ENCODE measurements around the gene RPN1. TPM values are rescaled to one million over a fixed set of nuclear protein-coding genes. Genes with fewer than 3 reads are reported as not detected.

RPN1 gene
- total RNA-seq, result 491 and 661 TPM in 2 replicates

GRCh38 chr3:128650096-128651050 lies at the start of gene RPN1:
Gene RPN1, minus strand, starts transcription at chr3:128650818. Its CDS starts 18 bp downstream, at chr3:128650800.
- DNase-seq (ENCODE audit: low read depth), result peak; percentile 96
- peak within 1 kb of the TSS; percentile 100 for H3K4me3 ChIP-seq (ENCODE audit: low read depth, low read length)
- TF ChIP-seq, protein P1, sequence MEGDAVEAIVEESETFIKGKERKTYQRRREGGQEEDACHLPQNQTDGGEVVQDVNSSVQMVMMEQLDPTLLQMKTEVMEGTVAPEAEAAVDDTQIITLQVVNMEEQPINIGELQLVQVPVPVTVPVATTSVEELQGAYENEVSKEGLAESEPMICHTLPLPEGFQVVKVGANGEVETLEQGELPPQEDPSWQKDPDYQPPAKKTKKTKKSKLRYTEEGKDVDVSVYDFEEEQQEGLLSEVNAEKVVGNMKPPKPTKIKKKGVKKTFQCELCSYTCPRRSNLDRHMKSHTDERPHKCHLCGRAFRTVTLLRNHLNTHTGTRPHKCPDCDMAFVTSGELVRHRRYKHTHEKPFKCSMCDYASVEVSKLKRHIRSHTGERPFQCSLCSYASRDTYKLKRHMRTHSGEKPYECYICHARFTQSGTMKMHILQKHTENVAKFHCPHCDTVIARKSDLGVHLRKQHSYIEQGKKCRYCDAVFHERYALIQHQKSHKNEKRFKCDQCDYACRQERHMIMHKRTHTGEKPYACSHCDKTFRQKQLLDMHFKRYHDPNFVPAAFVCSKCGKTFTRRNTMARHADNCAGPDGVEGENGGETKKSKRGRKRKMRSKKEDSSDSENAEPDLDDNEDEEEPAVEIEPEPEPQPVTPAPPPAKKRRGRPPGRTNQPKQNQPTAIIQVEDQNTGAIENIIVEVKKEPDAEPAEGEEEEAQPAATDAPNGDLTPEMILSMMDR (IDR thresholded peaks at IDR 0.05; ENCODE audit: insufficient read depth, low read depth, low read length), result no peak

DNA sequence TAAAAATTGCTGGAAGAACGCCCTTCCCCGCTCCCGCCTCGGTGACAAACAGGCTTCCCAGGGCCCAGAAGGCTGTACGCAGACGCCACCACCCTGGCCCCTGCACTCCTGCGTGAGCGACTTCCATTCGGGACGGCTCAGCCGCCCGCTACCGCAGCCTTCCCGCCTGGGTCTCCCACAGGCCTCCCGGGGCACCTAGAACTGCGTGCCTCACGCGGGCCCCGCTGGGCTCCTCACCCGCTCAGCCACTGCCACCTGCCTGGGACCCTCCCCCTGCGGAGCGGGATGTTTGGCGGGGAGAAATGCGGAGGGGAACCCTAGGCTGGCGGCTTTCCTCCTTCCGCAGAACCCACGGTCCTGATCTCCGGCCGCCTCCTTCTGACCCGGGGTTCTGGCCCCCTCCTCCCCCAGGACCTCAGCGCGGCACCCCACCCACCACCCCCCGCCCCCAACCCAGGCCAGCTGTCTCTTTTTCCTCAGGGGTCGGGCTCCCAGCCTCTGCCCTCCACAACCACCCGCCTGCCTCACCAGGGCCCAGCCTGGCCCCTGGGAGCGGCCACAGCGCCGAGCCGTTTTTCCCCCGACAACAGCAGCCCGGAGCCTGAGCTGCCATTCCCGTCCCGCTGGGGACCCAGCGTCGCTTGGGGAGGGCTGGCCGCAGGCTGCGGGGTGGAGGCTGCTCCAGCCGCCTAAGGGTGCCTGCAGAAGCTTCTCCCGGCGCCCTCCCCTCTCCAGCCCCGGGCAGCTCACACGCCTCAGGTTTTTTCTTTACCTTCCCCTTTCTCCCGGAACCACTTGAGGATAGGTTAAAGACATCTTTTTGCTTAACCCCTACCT lies 47.8 kb upstream of the RPN1 start:
- TF ChIP-seq, protein P1 (IDR thresholded peaks at IDR 0.05; ENCODE audit: insufficient read depth, low read depth, low read length), result no peak
- peak overlapping the region; percentile 51 for H3K4me3 ChIP-seq (ENCODE audit: low read depth, low read length)
- DNase-seq (ENCODE audit: low read depth), result peak; percentile 25

DNA sequence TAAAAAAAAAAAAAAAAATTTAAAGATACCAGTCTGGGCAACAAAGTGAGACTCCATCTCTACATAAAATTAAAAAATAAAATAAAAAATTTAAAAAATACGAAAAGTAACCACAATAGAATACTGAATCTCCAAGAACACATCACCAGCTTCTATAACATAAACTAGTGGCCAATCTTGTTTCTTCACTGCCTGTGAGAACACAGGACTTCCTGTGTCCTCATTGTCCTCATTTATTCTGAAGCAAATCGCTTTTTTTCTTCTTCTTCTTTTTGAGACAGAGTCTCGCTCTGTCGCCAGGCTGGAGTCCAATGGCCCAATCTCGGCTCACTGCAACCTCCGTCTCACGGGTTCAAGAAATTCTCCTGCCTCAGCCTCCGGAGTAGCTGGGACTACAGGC lies 46.7 kb upstream of the RPN1 start:
- no peak overlapping the region for H3K4me3 ChIP-seq (ENCODE audit: low read depth, low read length)

GRCh38 chr3:128693696-128694095 lies 43.1 kb upstream of the RPN1 start:
- no peak overlapping the region for H3K4me3 ChIP-seq (ENCODE audit: low read depth, low read length)
- TF ChIP-seq, protein P1 (IDR thresholded peaks at IDR 0.05; ENCODE audit: insufficient read depth, low read depth, low read length), result no peak
- DNase-seq (ENCODE audit: low read depth), result no peak

More for the DNA sequence above, 46.7 kb upstream of the RPN1 start:
- TF ChIP-seq, protein P1 (IDR thresholded peaks at IDR 0.05; ENCODE audit: insufficient read depth, low read depth, low read length), result no peak
- DNase-seq (ENCODE audit: low read depth), result no peak

DNA sequence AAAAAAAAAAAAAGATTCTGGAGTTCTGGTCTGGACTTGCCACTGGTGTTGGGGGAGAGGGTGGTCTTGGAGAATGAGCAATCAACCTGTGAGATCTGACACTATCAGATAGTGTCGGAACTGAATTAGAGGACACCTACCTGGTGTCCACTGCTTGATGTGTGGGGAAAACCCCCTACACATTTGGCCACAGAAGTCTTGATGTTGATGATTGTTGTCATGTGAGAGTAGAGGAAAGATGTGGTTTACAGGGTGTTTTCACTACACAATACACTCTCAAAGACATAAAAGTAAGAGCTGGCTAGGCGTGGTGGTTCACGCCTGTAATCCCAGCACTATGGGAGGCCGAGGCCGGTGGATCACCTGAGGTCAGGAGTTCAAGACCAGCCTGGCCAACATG lies 38.4 kb upstream of the RPN1 start:
- TF ChIP-seq, protein P1 (IDR thresholded peaks at IDR 0.05; ENCODE audit: insufficient read depth, low read depth, low read length), result no peak
- DNase-seq (ENCODE audit: low read depth), result no peak
- H3K4me3 ChIP-seq (ENCODE audit: low read depth, low read length), result no peak overlapping the region

GRCh38 chr3:128686465-128686864 lies 35.8 kb upstream of the RPN1 start:
- no peak for DNase-seq (ENCODE audit: low read depth)
- TF ChIP-seq, protein P1 (IDR thresholded peaks at IDR 0.05; ENCODE audit: insufficient read depth, low read depth, low read length), result no peak
- no peak overlapping the region for H3K4me3 ChIP-seq (ENCODE audit: low read depth, low read length)
